ENCODE data around the gene VASN.
A peak's percentile ranks its signal among the peaks of the same experiment; 100 is the strongest.

Gene VASN

GRCh38 chr16:4354512-4355409 lies 16.9 kb upstream of the VASN start:
- Histone ChIP-seq H3K27me3 (no peaks in the 10 kb centered on the region), H3K9me3 (no peaks in the 10 kb centered on the region), H3K27ac (no peak overlapping the region), H3K4me3 (ENCODE audit: low read depth in 1 of 2, low read length in 1 of 2) (no peak overlapping the region), H3K4me1 (ENCODE audit: control insufficient read depth in 1 of 2, insufficient read depth in 1 of 2, low read depth in 1 of 2, low read length in 1 of 2) (peaks cover 19 to 22% of the 10 kb centered on the region in 2 experiments), H3K36me3 (peaks cover 69% of the 10 kb centered on the region)
- no peak for TF ChIP-seq CTCF (IDR thresholded peaks at IDR 0.05)

- H3K4me1 ChIP-seq (ENCODE audit: control insufficient read depth in 1 of 2, insufficient read depth in 1 of 2, low read depth in 1 of 2, low read length in 1 of 2), result peaks cover 2 to 3% of the 10 kb centered on the region in 2 experiments
- H3K4me3 ChIP-seq (ENCODE audit: low read depth in 1 of 2, low read length in 1 of 2), result no peak overlapping the region
- peaks cover 90% of the 10 kb centered on the region for H3K36me3 ChIP-seq
- H3K9me3 ChIP-seq, result no peaks in the 10 kb centered on the region
- H3K27me3 ChIP-seq, result no peaks in the 10 kb centered on the region
- H3K27ac ChIP-seq, result no peak overlapping the region
- TF ChIP-seq CTCF (IDR thresholded peaks at IDR 0.05), result no peak
Observed at GRCh38 chr16:4356820-4357219, 14.8 kb upstream of the VASN start.

- H3K27me3 ChIP-seq, result no peaks in the 10 kb centered on the region
- peaks cover 0 to 3% of the 10 kb centered on the region in 2 experiments for H3K4me1 ChIP-seq (ENCODE audit: control insufficient read depth in 1 of 2, insufficient read depth in 1 of 2, low read depth in 1 of 2, low read length in 1 of 2)
- H3K9me3 ChIP-seq, result no peaks in the 10 kb centered on the region
- no peak overlapping the region for H3K4me3 ChIP-seq (ENCODE audit: low read depth in 1 of 2, low read length in 1 of 2)
- no peak overlapping the region for H3K27ac ChIP-seq
- peaks cover 98% of the 10 kb centered on the region for H3K36me3 ChIP-seq
- TF ChIP-seq CTCF (IDR thresholded peaks at IDR 0.05), result no peak
Observed at GRCh38 chr16:4358236-4358635, 13.4 kb upstream of the VASN start.

GRCh38 chr16:4358831-4359561 lies 12.7 kb upstream of the VASN start:
- TF ChIP-seq CTCF (IDR thresholded peaks at IDR 0.05), result peak; percentile 89
- no peaks in the 10 kb centered on the region for H3K27me3 ChIP-seq
- H3K4me1 ChIP-seq (ENCODE audit: control insufficient read depth in 1 of 2, insufficient read depth in 1 of 2, low read depth in 1 of 2, low read length in 1 of 2), result no peaks in the 10 kb centered on the region
- no peak overlapping the region for H3K27ac ChIP-seq
- H3K36me3 ChIP-seq, result peaks cover 100% of the 10 kb centered on the region
- H3K4me3 ChIP-seq (ENCODE audit: low read depth in 1 of 2, low read length in 1 of 2), result no peak overlapping the region
- no peaks in the 10 kb centered on the region for H3K9me3 ChIP-seq

GRCh38 chr16:4359914-4360313 lies 11.7 kb upstream of the VASN start:
- H3K4me1 ChIP-seq (ENCODE audit: control insufficient read depth in 1 of 2, insufficient read depth in 1 of 2, low read depth in 1 of 2, low read length in 1 of 2), result no peaks in the 10 kb centered on the region
- H3K4me3 ChIP-seq (ENCODE audit: low read depth in 1 of 2, low read length in 1 of 2), result no peak overlapping the region
- TF ChIP-seq CTCF (IDR thresholded peaks at IDR 0.05), result no peak
- H3K27me3 ChIP-seq, result no peaks in the 10 kb centered on the region
- peaks cover 100% of the 10 kb centered on the region for H3K36me3 ChIP-seq
- H3K27ac ChIP-seq, result no peak overlapping the region
- H3K9me3 ChIP-seq, result no peaks in the 10 kb centered on the region

Data from neutrophil (primary cell).